K562 (cell line): ENCODE measurements around the gene IL2RG.

Experiments used
- BRD4 ChIP-seq: fragments of 200-600 bp; sonication (generic); IDR thresholded peaks from 2 replicates; pipeline ENCODE4 v1.6.1; 2017; ENCODE audit warnings: inconsistent platforms
- CHD2 ChIP-seq: IDR thresholded peaks from 2 replicates; pipeline ENCODE4 v1.6.1; 2011; ENCODE audit warnings: low read depth, low read length
- ETV6 ChIP-seq, 3 experiments: fragments of 150-350 bp in 1 of 3; sonication (generic) in 1 of 3; formaldehyde crosslinking in 1 of 3; IDR thresholded peaks; 2 replicates each; pipeline versions ENCODE4 v1.6.1 to v1.8.0; 2014 to 2022; ENCODE audit warnings: borderline replicate concordance in 2 of 3, low read depth in 2 of 3, antibody characterized with exemption in 1 of 3, low read length in 1 of 3, mild to moderate bottlenecking in 1 of 3, missing genetic modification reagents in 1 of 3
- MXI1 ChIP-seq: IDR thresholded peaks from 2 replicates; pipeline ENCODE4 v1.6.1; 2011; ENCODE audit warnings: low read depth, mild to moderate bottlenecking, improper control_type of control experiment, low read length
- SMAD1 ChIP-seq: fragments of 150-350 bp; IDR thresholded peaks from 2 replicates; pipeline ENCODE4 v1.6.1; 2014; ENCODE audit warnings: low read length, low read depth; ENCODE audit not compliant: partially characterized antibody
- SOX6 ChIP-seq: fragments of 450-650 bp; IDR thresholded peaks from 2 replicates; pipeline ENCODE4 v1.6.1; 2014; ENCODE audit warnings: mild to moderate bottlenecking
- USF2 ChIP-seq: sonication (generic); formaldehyde crosslinking; IDR thresholded peaks from 2 replicates; pipeline ENCODE4 v1.5.0; 2020; ENCODE audit warnings: missing genetic modification reagents
- ZC3H11A ChIP-seq: IDR thresholded peaks from 2 replicates; pipeline ENCODE4 v1.6.1; 2012; ENCODE audit warnings: low read depth, low read length, improper control_type of control experiment
- ZNF316 ChIP-seq: fragments of 450-650 bp; IDR thresholded peaks from 2 replicates; pipeline ENCODE4 v1.6.1; 2016
- ZNF384 ChIP-seq: IDR thresholded peaks from 2 replicates; pipeline ENCODE4 v1.6.1; 2012; ENCODE audit warnings: low read depth, low read length, improper control_type of control experiment

- no peak for TF ChIP-seq ZNF316
- no peak for TF ChIP-seq ZNF384
- no peak for TF ChIP-seq ZC3H11A
- TF ChIP-seq CHD2 = no peak
- no peak for TF ChIP-seq BRD4
- TF ChIP-seq SMAD1 = no peak
- TF ChIP-seq USF2 = no peak
- TF ChIP-seq SOX6 = no peak
- TF ChIP-seq ETV6 (IDR thresholded peaks at IDR 0.05; ENCODE audit: borderline replicate concordance in 1 of 2, low read depth in 2 of 2, low read length in 1 of 2) = no peak
- TF ChIP-seq ETV6 (CRISPR knock-in tag; IDR thresholded peaks at IDR 0.05; ENCODE audit: borderline replicate concordance) = no peak
- no peak for TF ChIP-seq MXI1
These were observed 47.2 kb upstream of the IL2RG start for GRCh38 chrX:71158603-71159002.
